Measurements from ENCODE around the gene SHISA9.

GRCh38 chr16:12975766-12976165 is 74.4 kb downstream of the SHISA9 start:
- no peak for TF ChIP-seq EP300 (IDR thresholded peaks at IDR 0.05)
- TF ChIP-seq ZC3H11A (IDR thresholded peaks at IDR 0.05) = no peak
- TF ChIP-seq, protein P1, sequence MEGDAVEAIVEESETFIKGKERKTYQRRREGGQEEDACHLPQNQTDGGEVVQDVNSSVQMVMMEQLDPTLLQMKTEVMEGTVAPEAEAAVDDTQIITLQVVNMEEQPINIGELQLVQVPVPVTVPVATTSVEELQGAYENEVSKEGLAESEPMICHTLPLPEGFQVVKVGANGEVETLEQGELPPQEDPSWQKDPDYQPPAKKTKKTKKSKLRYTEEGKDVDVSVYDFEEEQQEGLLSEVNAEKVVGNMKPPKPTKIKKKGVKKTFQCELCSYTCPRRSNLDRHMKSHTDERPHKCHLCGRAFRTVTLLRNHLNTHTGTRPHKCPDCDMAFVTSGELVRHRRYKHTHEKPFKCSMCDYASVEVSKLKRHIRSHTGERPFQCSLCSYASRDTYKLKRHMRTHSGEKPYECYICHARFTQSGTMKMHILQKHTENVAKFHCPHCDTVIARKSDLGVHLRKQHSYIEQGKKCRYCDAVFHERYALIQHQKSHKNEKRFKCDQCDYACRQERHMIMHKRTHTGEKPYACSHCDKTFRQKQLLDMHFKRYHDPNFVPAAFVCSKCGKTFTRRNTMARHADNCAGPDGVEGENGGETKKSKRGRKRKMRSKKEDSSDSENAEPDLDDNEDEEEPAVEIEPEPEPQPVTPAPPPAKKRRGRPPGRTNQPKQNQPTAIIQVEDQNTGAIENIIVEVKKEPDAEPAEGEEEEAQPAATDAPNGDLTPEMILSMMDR (IDR thresholded peaks at IDR 0.05) = no peak
- no peak for TF ChIP-seq HOXB13 (CRISPR knock-in tag; IDR thresholded peaks at IDR 0.05; ENCODE audit: low read depth)
- TF ChIP-seq CEBPB (IDR thresholded peaks at IDR 0.05) = no peak

All from A549 (cell line).